DND-41 (cell line): ENCODE results near the gene NADK2.

Source experiments
- ATAC-seq: fragments of 200-7000 bp; cut with Tn5 transposase; 3 replicates; pipeline ENCODE4 v1.9.1; 2021; ENCODE audit warnings: low read depth; ENCODE audit not compliant: insufficient read depth
- DNase-seq: peaks from one replicate; pipeline ENCODE4 v3.0.0-alpha.2; 2020
- H2AFZ ChIP-seq: 2 replicates; pipeline ENCODE4 v1.6.0; 2012; ENCODE audit warnings: low read depth, low read length
- H3K27ac ChIP-seq: 2 replicates; pipeline ENCODE4 v1.5.1; 2012; ENCODE audit warnings: low read length, inconsistent platforms
- H3K27me3 ChIP-seq: fragments of 200-600 bp; sonication (generic); 2 replicates; pipeline ENCODE4 v1.6.0; 2012; ENCODE audit warnings: low read length, mild to moderate bottlenecking, inconsistent platforms; ENCODE audit not compliant: insufficient read depth, poor library complexity
- H3K36me3 ChIP-seq: 2 replicates; pipeline ENCODE4 v1.5.1; 2012; ENCODE audit warnings: low read length, inconsistent platforms; ENCODE audit not compliant: insufficient read depth
- H3K4me1 ChIP-seq: 2 replicates; pipeline ENCODE4 v1.5.1; 2012; ENCODE audit warnings: mild to moderate bottlenecking, low read length; ENCODE audit not compliant: insufficient read depth
- H3K4me2 ChIP-seq: 2 replicates; pipeline ENCODE4 v1.6.0; 2012; ENCODE audit warnings: mild to moderate bottlenecking, moderate library complexity, low read length, inconsistent platforms; ENCODE audit not compliant: insufficient read depth
- H3K4me3 ChIP-seq, 2 experiments: fragments of 200-600 bp in 1 of 2; shearing (Covaris generic) in 1 of 2; 2 replicates each; pipeline ENCODE4 v1.5.1; 2012 to 2016; ENCODE audit warnings: inconsistent platforms in 2 of 2, low read length in 2 of 2, mild to moderate bottlenecking in 2 of 2, low read depth in 1 of 2, moderate library complexity in 1 of 2
- H3K79me2 ChIP-seq: 2 replicates; pipeline ENCODE4 v1.6.0; 2012; ENCODE audit warnings: low read length, inconsistent platforms; ENCODE audit not compliant: insufficient read depth
- H3K9ac ChIP-seq: 2 replicates; pipeline ENCODE4 v1.6.0; 2012; ENCODE audit warnings: low read depth, mild to moderate bottlenecking, inconsistent platforms, low read length, moderate library complexity
- H3K9me3 ChIP-seq: 2 replicates; pipeline ENCODE4 v1.5.1; 2012; ENCODE audit warnings: low read length, moderate library complexity, mild to moderate bottlenecking, inconsistent platforms; ENCODE audit not compliant: insufficient read depth, severe bottlenecking
- H4K20me1 ChIP-seq: 2 replicates; pipeline ENCODE4 v1.6.0; 2012; ENCODE audit warnings: low read length; ENCODE audit not compliant: insufficient read depth
- CTCF ChIP-seq: IDR thresholded peaks from 2 replicates; pipeline ENCODE4 v1.5.1; 2012; ENCODE audit warnings: borderline replicate concordance, low read length, moderate library complexity, mild to moderate bottlenecking; ENCODE audit not compliant: poor library complexity, severe bottlenecking; ENCODE audit errors: extremely low read depth
- EZH2 ChIP-seq: IDR thresholded peaks from 3 replicates; pipeline ENCODE4 v1.6.1; 2012; ENCODE audit warnings: borderline replicate concordance, low read depth, mild to moderate bottlenecking, moderate library complexity, low read length, inconsistent platforms; ENCODE audit not compliant: severe bottlenecking

NADK2 gene

GRCh38 chr5:36252722-36253365, 11.1 kb upstream of the NADK2 start:
- H3K27me3 ChIP-seq: peaks cover 9% of the 10 kb centered on the region
- no peaks in the 10 kb centered on the region for H3K9me3 ChIP-seq
- H3K4me1 ChIP-seq: no peaks in the 10 kb centered on the region
- H3K27ac ChIP-seq: no peak overlapping the region
- no peak overlapping the region for H3K4me2 ChIP-seq
- no peak for TF ChIP-seq CTCF
- TF ChIP-seq EZH2: no peak
- H3K36me3 ChIP-seq: no peaks in the 10 kb centered on the region
- no peak overlapping the region for H3K9ac ChIP-seq
- no peaks in the 10 kb centered on the region for H3K79me2 ChIP-seq
- ATAC-seq: no peak
- H3K4me3 ChIP-seq: no peak overlapping the region
- H4K20me1 ChIP-seq: no peaks in the 10 kb centered on the region
- no peak overlapping the region for H2AFZ ChIP-seq
- DNase-seq: no peak

- no peaks in the 10 kb centered on the region for H3K79me2 ChIP-seq
- H3K9me3 ChIP-seq: no peaks in the 10 kb centered on the region
- no peak overlapping the region for H3K4me3 ChIP-seq
- no peak overlapping the region for H3K27ac ChIP-seq
- H4K20me1 ChIP-seq: no peaks in the 10 kb centered on the region
- H3K4me1 ChIP-seq: no peaks in the 10 kb centered on the region
- no peak overlapping the region for H2AFZ ChIP-seq
- DNase-seq (no peak), ATAC-seq (no peak)
- H3K4me2 ChIP-seq: no peak overlapping the region
- no peaks in the 10 kb centered on the region for H3K36me3 ChIP-seq
- TF ChIP-seq EZH2 (no peak), CTCF (no peak)
- H3K9ac ChIP-seq: no peak overlapping the region
- peaks cover 6% of the 10 kb centered on the region for H3K27me3 ChIP-seq
Measured at GRCh38 chr5:36251218-36251617, 9.5 kb upstream of the NADK2 start.

GRCh38 chr5:36250427-36250826, 8.7 kb upstream of the NADK2 start:
- Histone ChIP-seq H3K36me3 (no peaks in the 10 kb centered on the region), H3K4me3 (no peak overlapping the region), H3K4me2 (no peak overlapping the region), H2AFZ (no peak overlapping the region), H3K27ac (no peak overlapping the region), H3K9ac (no peak overlapping the region), H4K20me1 (no peaks in the 10 kb centered on the region), H3K79me2 (no peaks in the 10 kb centered on the region), H3K4me1 (no peaks in the 10 kb centered on the region), H3K9me3 (no peaks in the 10 kb centered on the region), H3K27me3 (peaks cover 3% of the 10 kb centered on the region)
- TF ChIP-seq CTCF (no peak), EZH2 (no peak)
- ATAC-seq (no peak), DNase-seq (no peak)
